ENCODE measurements around the gene IL31.

Gene IL31

GRCh38 chr12:122126713-122127597, 47.1 kb downstream of the IL31 start:
- DNase-seq: no peak

- DNase-seq: no peak
Observed at GRCh38 chr12:122126342-122126635, 47.7 kb downstream of the IL31 start.

- no peak for DNase-seq
Observed at GRCh38 chr12:122125452-122126341, 48.3 kb downstream of the IL31 start.

- no peak for DNase-seq
Observed at GRCh38 chr12:122124370-122124769, 49.7 kb downstream of the IL31 start.

DNA sequence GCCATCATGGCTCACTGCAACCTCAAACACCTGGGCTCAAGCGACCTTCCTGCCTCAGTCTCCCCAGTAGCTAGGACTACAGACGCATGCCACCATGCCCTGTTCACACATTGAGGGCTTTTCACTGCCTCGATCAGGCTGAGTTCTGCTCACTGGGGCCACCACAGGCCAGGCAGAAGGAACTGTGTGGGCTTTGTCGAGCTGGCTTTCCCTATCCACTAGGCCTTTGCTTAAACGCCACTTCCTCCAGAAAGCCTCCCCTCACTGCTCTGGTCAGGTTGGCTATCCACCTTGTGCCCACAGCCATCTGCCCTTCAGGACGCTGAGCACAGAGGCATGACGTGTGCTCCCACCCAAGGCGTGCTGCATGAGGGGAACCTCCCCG, 50.3 kb downstream of the IL31 start:
- no peak for DNase-seq

DNA sequence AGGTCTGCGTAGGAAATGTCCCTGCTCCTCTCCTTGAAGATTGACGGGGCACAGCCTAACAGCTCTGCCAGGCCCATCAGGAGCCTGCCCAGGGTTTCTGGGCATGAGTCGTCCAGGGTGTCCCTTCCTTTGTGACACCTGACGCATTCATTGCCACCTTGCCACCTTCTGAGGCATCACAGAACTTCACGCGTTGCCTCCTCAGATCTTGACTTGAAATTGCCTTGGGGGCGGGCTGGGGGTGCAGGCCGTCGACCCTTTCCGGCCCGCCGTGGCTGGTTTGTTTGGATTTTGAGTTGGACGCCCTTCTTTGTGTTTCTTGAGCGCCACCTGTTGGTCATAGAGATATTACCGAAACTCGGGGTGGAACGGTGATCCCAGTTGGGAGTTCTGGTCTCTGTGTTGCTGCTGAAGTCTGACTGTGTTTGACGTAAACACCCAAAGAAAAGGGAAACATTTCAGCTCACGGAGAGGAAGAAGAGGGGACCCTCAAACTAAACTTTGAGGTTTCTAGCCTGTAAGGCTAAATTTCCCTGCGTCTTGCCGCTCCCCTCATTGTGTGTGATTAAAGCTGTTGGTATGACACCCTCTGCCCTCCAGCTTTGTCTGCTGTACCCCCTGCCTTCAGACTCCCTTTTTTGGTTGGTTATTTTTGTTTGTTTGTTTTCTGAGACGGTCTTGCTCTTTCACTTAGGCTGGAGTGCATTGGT, 50.8 kb downstream of the IL31 start:
- DNase-seq: peak; percentile 77
